SH-SY5Y (cell line): ENCODE results near the gene IL18.

ENCODE experiments used
- GATA2 ChIP-seq: IDR thresholded peaks from 2 replicates; pipeline ENCODE4 v1.6.1; 2011; ENCODE audit warnings: mild to moderate bottlenecking, low read depth, low read length
- GATA3 ChIP-seq: IDR thresholded peaks from 2 replicates; pipeline ENCODE4 v1.6.1; 2011; ENCODE audit warnings: low read depth, mild to moderate bottlenecking, low read length, moderate library complexity

DNA sequence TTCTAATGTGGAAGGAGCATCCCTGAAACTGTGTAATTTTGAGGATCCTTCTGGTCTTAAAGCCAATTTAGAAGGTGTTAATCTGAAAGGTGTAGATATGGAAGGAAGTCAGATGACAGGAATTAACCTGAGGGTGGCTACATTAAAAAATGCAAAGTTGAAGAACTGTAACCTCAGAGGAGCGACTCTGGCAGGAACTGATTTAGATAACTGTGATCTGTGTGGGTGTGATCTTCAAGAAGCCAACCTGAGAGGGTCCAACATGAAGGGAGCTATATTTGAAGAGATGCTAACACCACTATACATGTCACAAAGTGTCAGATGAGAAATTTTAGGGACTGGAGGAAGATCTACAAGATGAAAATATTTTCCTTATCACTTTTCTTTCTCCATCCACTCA is 19.0 kb upstream of the IL18 start:
- TF ChIP-seq GATA3 (no peak), GATA2 (no peak)
